Stimulated activated CD8-positive, alpha-beta memory T cell treated with anti-CD3 and anti-CD28 coated beads, Interleukin-12 subunit alpha, Interleukin-12 subunit beta, amount 100 ng/mL, for 4 hours (primary cell): ENCODE measurements around the gene FAM151B.

Experiments
- DNase-seq: peaks from one replicate; pipeline ENCODE4 v3.0.0-alpha.2; 2020; ENCODE audit warnings: low read depth

The FAM151B gene

DNA sequence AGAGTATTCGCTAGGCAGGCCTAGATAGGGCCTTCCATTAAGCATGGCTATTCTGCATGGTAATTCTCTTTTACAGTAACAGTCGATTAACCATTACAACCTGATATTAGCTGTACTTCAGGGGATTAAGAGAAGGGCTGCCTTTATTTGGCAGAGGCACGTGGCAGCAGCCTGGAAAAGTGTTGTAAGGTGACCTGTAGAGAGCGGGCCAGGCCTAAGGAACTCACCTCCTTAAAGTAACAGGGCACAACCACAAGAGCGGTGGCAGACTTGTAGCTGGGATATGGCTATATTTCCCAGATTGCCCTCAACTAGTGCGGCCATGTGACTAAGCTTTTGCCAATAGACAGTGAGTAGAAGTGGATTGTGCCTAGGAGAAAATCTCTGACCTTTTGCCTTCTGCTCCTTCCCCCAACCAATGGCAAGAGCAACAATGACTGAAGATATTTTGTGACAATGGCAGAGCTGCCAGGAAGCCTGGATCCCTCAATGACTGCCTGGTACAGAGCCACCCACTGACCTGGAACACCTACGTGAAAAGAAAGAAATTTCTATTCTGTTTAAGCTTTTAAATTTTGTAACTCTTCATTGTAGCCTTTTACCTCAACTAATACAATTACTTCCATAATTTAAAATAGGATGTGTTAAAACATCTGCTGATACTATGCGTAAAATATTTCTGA, 101.1 kb downstream of the FAM151B start:
- no peak for DNase-seq

DNA sequence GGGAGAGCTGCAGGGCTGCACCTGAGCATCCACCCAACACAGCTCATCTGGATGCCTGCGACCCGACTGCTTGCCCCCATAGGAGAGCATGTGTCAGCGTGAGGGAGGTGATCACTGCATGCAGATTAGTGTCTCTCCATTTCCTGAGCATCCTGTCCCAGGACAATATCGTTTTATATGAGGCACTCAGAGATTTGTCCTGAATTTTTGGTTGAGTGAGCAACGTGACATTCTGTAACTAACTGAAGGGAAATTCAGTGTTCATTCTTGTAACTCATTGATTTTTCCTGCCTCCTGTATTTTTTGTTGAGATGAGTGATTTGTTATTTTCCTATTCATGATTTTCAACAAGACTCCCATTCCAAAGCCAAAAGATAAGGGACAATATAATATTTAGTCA, 102.9 kb downstream of the FAM151B start:
- DNase-seq = no peak

DNA sequence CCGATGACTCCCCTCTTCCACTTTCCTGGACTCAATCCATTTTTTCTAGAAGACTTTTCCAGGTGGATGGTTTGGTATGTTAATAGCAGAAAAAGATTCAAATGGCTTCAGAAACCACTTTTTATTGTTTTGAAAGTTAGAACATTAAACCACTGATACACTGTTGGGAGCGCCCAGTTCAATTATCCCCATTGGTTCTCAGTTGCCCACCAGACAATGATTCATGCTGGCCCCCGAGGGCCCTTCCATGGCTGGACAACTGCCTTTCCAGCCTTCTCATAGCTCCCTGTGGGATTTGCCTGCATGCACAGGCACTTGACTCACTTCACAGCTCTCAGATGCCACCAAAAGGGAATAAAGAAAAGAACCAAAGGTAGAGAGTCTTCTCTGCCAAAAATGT, 103.5 kb downstream of the FAM151B start:
- DNase-seq = no peak

DNA sequence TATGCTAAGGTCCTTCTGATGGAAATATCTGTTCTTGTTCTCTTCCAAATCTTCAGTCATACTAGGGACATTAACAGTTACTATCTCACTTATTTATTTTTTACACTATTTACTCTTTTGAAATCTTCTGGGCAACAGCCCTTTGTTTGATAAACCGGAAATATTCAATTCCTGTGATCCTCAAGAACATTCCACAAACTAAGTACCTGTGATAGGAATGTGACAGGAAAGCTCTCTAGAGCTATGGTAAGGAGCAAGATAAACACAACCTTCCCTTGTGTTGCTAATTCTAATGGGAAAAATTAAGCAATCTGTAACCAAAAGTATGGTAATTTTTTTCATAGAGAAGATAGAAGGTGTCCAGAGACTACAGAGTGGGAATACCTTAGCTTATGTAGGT, 104.2 kb downstream of the FAM151B start:
- DNase-seq = no peak
